Measurements from ENCODE around the gene JOSD1. TPM values are rescaled to one million over a fixed set of nuclear protein-coding genes. Genes with fewer than 3 reads are reported as not detected.

Gene JOSD1
- total and polyA plus RNA-seq, 9 of the 15 experiments (the other 6 are each of a cell fraction or from before 2014, with no cell fraction given) = 8.9 to 39.1 (median 30.4) TPM

DNA sequence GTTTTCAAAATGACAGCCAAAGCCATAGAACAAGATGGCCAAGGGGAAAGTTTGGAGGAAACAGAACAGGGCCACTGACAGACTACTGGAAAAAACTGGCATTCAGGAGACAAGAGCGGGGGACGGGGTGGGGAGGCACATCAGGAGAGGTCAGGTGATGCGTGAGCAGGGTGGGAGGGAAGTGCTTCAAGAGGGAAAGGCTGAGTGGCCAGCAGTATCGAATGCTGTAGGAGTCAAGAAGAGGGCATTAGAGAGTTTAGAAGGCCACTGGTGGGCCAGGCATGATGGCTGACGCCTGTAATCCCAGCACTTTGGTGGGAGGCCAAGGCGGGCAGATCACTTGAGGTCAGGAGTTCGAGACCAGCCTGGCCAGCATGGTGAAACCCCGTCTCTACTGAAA lies 13.2 kb upstream of the JOSD1 start (continued):
- TF ChIP-seq RNF219 (CRISPR knock-in tag; IDR thresholded peaks at IDR 0.05) (no peak), STAT6 (CRISPR knock-in tag; IDR thresholded peaks at IDR 0.05) (no peak), SOX6 (IDR thresholded peaks at IDR 0.05) (no peak), ESRRA (IDR thresholded peaks at IDR 0.05; ENCODE audit: borderline replicate concordance, low read depth) (no peak), OTX1 (CRISPR knock-in tag; IDR thresholded peaks at IDR 0.05) (0 out of 2 replicates have a peak, but pooled peaks have one; percentile 12), SREBF1 (IDR thresholded peaks at IDR 0.05; ENCODE audit: borderline replicate concordance, low read depth, low read length) (no peak), XRCC3 (IDR thresholded peaks at IDR 0.05) (no peak), ZFX (CRISPR knock-in tag; IDR thresholded peaks at IDR 0.05) (no peak), ZBTB17 (CRISPR knock-in tag; IDR thresholded peaks at IDR 0.05) (no peak), NEUROD1 (IDR thresholded peaks at IDR 0.05; ENCODE audit: borderline replicate concordance, low read depth, low read length, partially characterized antibody) (no peak), USF1 (CRISPR knock-in tag; IDR thresholded peaks at IDR 0.05) (0 out of 2 replicates have a peak, but pooled peaks have one; percentile 12), SPI1 (IDR thresholded peaks at IDR 0.05; ENCODE audit: borderline replicate concordance, low read depth, low read length) (0 out of 2 replicates have a peak, but pooled peaks have one; percentile 22), CEBPZ (IDR thresholded peaks at IDR 0.05; ENCODE audit: borderline replicate concordance, low read depth, low read length) (no peak), HMG20B (CRISPR knock-in tag; IDR thresholded peaks at IDR 0.05) (no peak), MAZ (CRISPR knock-in tag; conservative IDR thresholded peaks at IDR 0.05 in 1 of 2, IDR thresholded peaks at IDR 0.05 in 1 of 2) (no peak)
- TF ChIP-seq, protein P1, sequence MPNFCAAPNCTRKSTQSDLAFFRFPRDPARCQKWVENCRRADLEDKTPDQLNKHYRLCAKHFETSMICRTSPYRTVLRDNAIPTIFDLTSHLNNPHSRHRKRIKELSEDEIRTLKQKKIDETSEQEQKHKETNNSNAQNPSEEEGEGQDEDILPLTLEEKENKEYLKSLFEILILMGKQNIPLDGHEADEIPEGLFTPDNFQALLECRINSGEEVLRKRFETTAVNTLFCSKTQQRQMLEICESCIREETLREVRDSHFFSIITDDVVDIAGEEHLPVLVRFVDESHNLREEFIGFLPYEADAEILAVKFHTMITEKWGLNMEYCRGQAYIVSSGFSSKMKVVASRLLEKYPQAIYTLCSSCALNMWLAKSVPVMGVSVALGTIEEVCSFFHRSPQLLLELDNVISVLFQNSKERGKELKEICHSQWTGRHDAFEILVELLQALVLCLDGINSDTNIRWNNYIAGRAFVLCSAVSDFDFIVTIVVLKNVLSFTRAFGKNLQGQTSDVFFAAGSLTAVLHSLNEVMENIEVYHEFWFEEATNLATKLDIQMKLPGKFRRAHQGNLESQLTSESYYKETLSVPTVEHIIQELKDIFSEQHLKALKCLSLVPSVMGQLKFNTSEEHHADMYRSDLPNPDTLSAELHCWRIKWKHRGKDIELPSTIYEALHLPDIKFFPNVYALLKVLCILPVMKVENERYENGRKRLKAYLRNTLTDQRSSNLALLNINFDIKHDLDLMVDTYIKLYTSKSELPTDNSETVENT (CRISPR knock-in tag; IDR thresholded peaks at IDR 0.05) = no peak

Data from K562 (cell line).